ENCODE measurements around the gene XAB2.
A peak's percentile ranks its signal among the peaks of the same experiment; 100 is the strongest.
"Not testable (repeated sequence)": the region's sequence is repeated elsewhere in the genome, so short reads cannot be mapped to it uniquely, and the experiment has no call there.

XAB2 gene

GRCh38 chr19:7661744-7662538 is 32.6 kb upstream of the XAB2 start:
- DNase-seq: no peak
- TF ChIP-seq POLR2A (IDR thresholded peaks at IDR 0.05; ENCODE audit: low read length): no peak
- TF ChIP-seq GATA1 (IDR thresholded peaks at IDR 0.05; ENCODE audit: low read depth, low read length): no peak

GRCh38 chr19:7658219-7658686 is 28.9 kb upstream of the XAB2 start:
- TF ChIP-seq POLR2A (IDR thresholded peaks at IDR 0.05; ENCODE audit: low read length) (no peak), GATA1 (IDR thresholded peaks at IDR 0.05; ENCODE audit: low read depth, low read length) (no peak)
- no peak for DNase-seq

GRCh38 chr19:7657131-7657751 is 27.9 kb upstream of the XAB2 start:
- no peak for DNase-seq

GRCh38 chr19:7655581-7655980 is 26.2 kb upstream of the XAB2 start:
- no peak for DNase-seq
- TF ChIP-seq POLR2A (IDR thresholded peaks at IDR 0.05; ENCODE audit: low read length) (no peak), GATA1 (IDR thresholded peaks at IDR 0.05; ENCODE audit: low read depth, low read length) (no peak)

More at GRCh38 chr19:7657131-7657751, 27.9 kb upstream of the XAB2 start:
- no peak for TF ChIP-seq GATA1 (IDR thresholded peaks at IDR 0.05; ENCODE audit: low read depth, low read length)
- no peak for TF ChIP-seq POLR2A (IDR thresholded peaks at IDR 0.05; ENCODE audit: low read length)

- TF ChIP-seq POLR2A (IDR thresholded peaks at IDR 0.05; ENCODE audit: low read length) (no peak), GATA1 (IDR thresholded peaks at IDR 0.05; ENCODE audit: low read depth, low read length) (no peak)
- DNase-seq: no peak
Measured at GRCh38 chr19:7654401-7654800, 25.1 kb upstream of the XAB2 start.

GRCh38 chr19:7652061-7652641 is 22.8 kb upstream of the XAB2 start:
- peak; percentile 82 to 89 for DNase-seq

GRCh38 chr19:7650148-7650547 is 20.8 kb upstream of the XAB2 start:
- TF ChIP-seq GATA1 (IDR thresholded peaks at IDR 0.05; ENCODE audit: low read depth, low read length) (no peak), POLR2A (IDR thresholded peaks at IDR 0.05; ENCODE audit: low read length) (no peak)
- no peak for DNase-seq

More at GRCh38 chr19:7652061-7652641, 22.8 kb upstream of the XAB2 start:
- TF ChIP-seq GATA1 (IDR thresholded peaks at IDR 0.05; ENCODE audit: low read depth, low read length) (no peak), POLR2A (IDR thresholded peaks at IDR 0.05; ENCODE audit: low read length) (peak; percentile 19)

- peak in 1 of 2 experiments; percentile 49 for DNase-seq
- TF ChIP-seq GATA1 (IDR thresholded peaks at IDR 0.05; ENCODE audit: low read depth, low read length) (no peak), POLR2A (IDR thresholded peaks at IDR 0.05; ENCODE audit: low read length) (peak; percentile 18)
Measured at GRCh38 chr19:7648265-7649014, 19.1 kb upstream of the XAB2 start.

GRCh38 chr19:7647156-7647555 is 17.8 kb upstream of the XAB2 start:
- no peak for DNase-seq
- no peak for TF ChIP-seq POLR2A (IDR thresholded peaks at IDR 0.05; ENCODE audit: low read length)
- no peak for TF ChIP-seq GATA1 (IDR thresholded peaks at IDR 0.05; ENCODE audit: low read depth, low read length)

GRCh38 chr19:7646426-7646700 is 17.0 kb upstream of the XAB2 start:
- DNase-seq: no peak
- TF ChIP-seq POLR2A (IDR thresholded peaks at IDR 0.05; ENCODE audit: low read length) (no peak), GATA1 (IDR thresholded peaks at IDR 0.05; ENCODE audit: low read depth, low read length) (no peak)

- TF ChIP-seq GATA1 (IDR thresholded peaks at IDR 0.05; ENCODE audit: low read depth, low read length) (no peak), POLR2A (IDR thresholded peaks at IDR 0.05; ENCODE audit: low read length) (no peak)
- no peak for DNase-seq
Measured at GRCh38 chr19:7645656-7646425, 16.5 kb upstream of the XAB2 start.

GRCh38 chr19:7645163-7645562 is 15.8 kb upstream of the XAB2 start:
- no peak for TF ChIP-seq POLR2A (IDR thresholded peaks at IDR 0.05; ENCODE audit: low read length)
- no peak for TF ChIP-seq GATA1 (IDR thresholded peaks at IDR 0.05; ENCODE audit: low read depth, low read length)
- no peak for DNase-seq

- TF ChIP-seq POLR2A (IDR thresholded peaks at IDR 0.05; ENCODE audit: low read length) (no peak), GATA1 (IDR thresholded peaks at IDR 0.05; ENCODE audit: low read depth, low read length) (no peak)
- no peak for DNase-seq
Measured at GRCh38 chr19:7644550-7644877, 15.2 kb upstream of the XAB2 start.

GRCh38 chr19:7643629-7644549 is 14.5 kb upstream of the XAB2 start:
- not testable (repeated sequence) for DNase-seq

Data from erythroblast (primary cell).